ENCODE results near the gene CFLAR. TPM values are rescaled to one million over a fixed set of nuclear protein-coding genes. Genes with fewer than 3 reads are reported as not detected.
A peak's percentile ranks its signal among the peaks of the same experiment; 100 is the strongest.

CFLAR gene
- total RNA-seq, 2 donors from 2014 or later, result 90.1 to 126 TPM

GRCh38 chr2:201156036-201156435, 40.1 kb downstream of the CFLAR start:
- peak overlapping the region; percentile 84 for H3K27ac ChIP-seq
- H3K9ac ChIP-seq (ENCODE audit: low read depth in 2 of 2, low read length in 2 of 2), result no peak overlapping the region
- no peak overlapping the region for H3K4me3 ChIP-seq
- no peaks in the 10 kb centered on the region for H3K27me3 ChIP-seq
- TF ChIP-seq, protein P1, sequence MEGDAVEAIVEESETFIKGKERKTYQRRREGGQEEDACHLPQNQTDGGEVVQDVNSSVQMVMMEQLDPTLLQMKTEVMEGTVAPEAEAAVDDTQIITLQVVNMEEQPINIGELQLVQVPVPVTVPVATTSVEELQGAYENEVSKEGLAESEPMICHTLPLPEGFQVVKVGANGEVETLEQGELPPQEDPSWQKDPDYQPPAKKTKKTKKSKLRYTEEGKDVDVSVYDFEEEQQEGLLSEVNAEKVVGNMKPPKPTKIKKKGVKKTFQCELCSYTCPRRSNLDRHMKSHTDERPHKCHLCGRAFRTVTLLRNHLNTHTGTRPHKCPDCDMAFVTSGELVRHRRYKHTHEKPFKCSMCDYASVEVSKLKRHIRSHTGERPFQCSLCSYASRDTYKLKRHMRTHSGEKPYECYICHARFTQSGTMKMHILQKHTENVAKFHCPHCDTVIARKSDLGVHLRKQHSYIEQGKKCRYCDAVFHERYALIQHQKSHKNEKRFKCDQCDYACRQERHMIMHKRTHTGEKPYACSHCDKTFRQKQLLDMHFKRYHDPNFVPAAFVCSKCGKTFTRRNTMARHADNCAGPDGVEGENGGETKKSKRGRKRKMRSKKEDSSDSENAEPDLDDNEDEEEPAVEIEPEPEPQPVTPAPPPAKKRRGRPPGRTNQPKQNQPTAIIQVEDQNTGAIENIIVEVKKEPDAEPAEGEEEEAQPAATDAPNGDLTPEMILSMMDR (IDR thresholded peaks at IDR 0.05), result no peak
- DNase-seq, result no peak
- H3K4me1 ChIP-seq, result peaks cover 11% of the 10 kb centered on the region
- intact Hi-C loops (cut with DNase I), result loop anchor here (5.0 kb wide), 1 partner anchor 84 kb away; the partner anchor contains the start of genes HYCC2 and NDUFB3
- H3K9me3 ChIP-seq, result no peaks in the 10 kb centered on the region
- peaks cover 27% of the 10 kb centered on the region for H3K36me3 ChIP-seq

GRCh38 chr2:201156640-201157039, 40.7 kb downstream of the CFLAR start:
- Histone ChIP-seq H3K9ac (ENCODE audit: low read depth in 2 of 2, low read length in 2 of 2) (no peak overlapping the region), H3K4me1 (peaks cover 11% of the 10 kb centered on the region), H3K27me3 (no peaks in the 10 kb centered on the region), H3K9me3 (no peaks in the 10 kb centered on the region), H3K27ac (peak overlapping the region; percentile 84), H3K36me3 (peaks cover 29% of the 10 kb centered on the region), H3K4me3 (no peak overlapping the region)
- DNase-seq, result no peak
- intact Hi-C loops (cut with DNase I), result loop anchor here (5.0 kb wide), 1 partner anchor 84 kb away; the partner anchor contains the start of genes HYCC2 and NDUFB3
- TF ChIP-seq, protein P1 (IDR thresholded peaks at IDR 0.05), result no peak

DNA sequence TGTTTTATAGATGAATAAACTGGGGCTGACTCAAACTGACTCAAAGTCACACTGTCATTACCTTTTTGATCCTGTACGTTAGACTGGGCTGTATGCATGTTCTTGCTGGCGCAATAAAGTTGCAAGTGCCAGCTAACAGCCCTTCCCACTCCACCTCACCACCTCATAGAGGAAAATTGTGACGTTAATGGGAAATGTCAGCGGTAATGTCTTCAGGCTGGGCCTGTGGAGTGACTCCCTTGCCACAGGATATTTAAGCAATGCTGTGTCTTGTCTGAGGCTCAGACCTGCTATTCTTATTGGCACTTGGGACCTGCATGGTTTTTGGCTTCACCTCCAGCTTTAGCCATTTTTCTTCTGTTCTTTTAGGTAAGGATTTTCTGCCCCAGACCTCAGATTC, 41.7 kb downstream of the CFLAR start:
- DNase-seq, result peak; percentile 47
- TF ChIP-seq, protein P1 (IDR thresholded peaks at IDR 0.05), result no peak
- Histone ChIP-seq H3K9ac (ENCODE audit: low read depth in 2 of 2, low read length in 2 of 2) (peak overlapping the region; percentile 39 to 64), H3K4me1 (peaks cover 11% of the 10 kb centered on the region), H3K27ac (peak overlapping the region; percentile 84), H3K4me3 (no peak overlapping the region), H3K36me3 (peaks cover 39% of the 10 kb centered on the region), H3K27me3 (no peaks in the 10 kb centered on the region), H3K9me3 (no peaks in the 10 kb centered on the region)
- intact Hi-C loops (cut with DNase I), result loop anchor here (5.0 kb wide), 1 partner anchor 85 kb away; the partner anchor contains the start of genes HYCC2 and NDUFB3

- intact Hi-C loops (cut with DNase I), result loop anchor here (5.0 kb wide), 1 partner anchor 86 kb away; the partner anchor contains the start of genes HYCC2 and NDUFB3
- Histone ChIP-seq H3K27me3 (no peaks in the 10 kb centered on the region), H3K4me1 (peaks cover 11% of the 10 kb centered on the region), H3K4me3 (no peak overlapping the region), H3K36me3 (peaks cover 39% of the 10 kb centered on the region), H3K27ac (peak overlapping the region; percentile 84), H3K9ac (ENCODE audit: low read depth in 2 of 2, low read length in 2 of 2) (peak overlapping the region in 1 of 2 donors; percentile 64), H3K9me3 (no peaks in the 10 kb centered on the region)
- peak; percentile 89 for DNase-seq
- TF ChIP-seq, protein P1 (IDR thresholded peaks at IDR 0.05), result peak; percentile 48
These were observed 42.4 kb downstream of the CFLAR start for GRCh38 chr2:201158111-201158929.

DNA sequence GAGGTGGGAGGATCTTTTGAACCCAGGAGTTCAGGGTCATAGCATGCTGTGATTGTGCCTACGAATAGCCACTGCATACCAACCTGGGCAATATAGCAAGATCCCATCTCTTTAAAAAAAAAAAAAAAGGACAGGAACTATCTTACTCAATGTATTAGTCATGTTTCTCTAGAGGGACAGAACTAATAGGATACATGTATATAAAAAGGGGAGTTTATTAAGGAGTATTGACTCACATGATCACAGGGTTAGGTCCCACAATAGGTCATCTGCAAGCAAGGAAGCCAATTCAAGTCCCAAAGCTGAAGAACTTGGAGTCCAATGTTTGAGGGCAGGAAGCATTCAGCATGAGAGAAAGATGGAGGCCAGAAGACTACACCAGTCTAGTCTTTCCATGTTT, 48.2 kb downstream of the CFLAR start:
- intact Hi-C loops (cut with DNase I), result loop anchor here (5.0 kb wide), 1 partner anchor 257 kb away; no protein-coding TSS in a partner anchor
- H3K27me3 ChIP-seq, result no peaks in the 10 kb centered on the region
- DNase-seq, result no peak
- H3K27ac ChIP-seq, result no peak overlapping the region
- no peak overlapping the region for H3K9ac ChIP-seq (ENCODE audit: low read depth in 2 of 2, low read length in 2 of 2)
- H3K9me3 ChIP-seq, result no peaks in the 10 kb centered on the region
- H3K4me3 ChIP-seq, result no peak overlapping the region
- TF ChIP-seq, protein P1 (IDR thresholded peaks at IDR 0.05), result no peak
- H3K36me3 ChIP-seq, result peaks cover 35% of the 10 kb centered on the region
- H3K4me1 ChIP-seq, result no peaks in the 10 kb centered on the region

All from colonic mucosa (tissue), 4 donors.